GM12875 (cell line): Measurements from ENCODE around the gene RPSA.
"Not testable (repeated sequence)": the region's sequence is repeated elsewhere in the genome, so short reads cannot be mapped to it uniquely, and the experiment has no call there.

Source experiments
- H3K4me3 ChIP-seq: one replicate; pipeline ENCODE4 v1.5.1; 2011; ENCODE audit warnings: low read depth, low read length, control low read depth
- CTCF ChIP-seq: IDR thresholded peaks from 2 replicates; pipeline ENCODE4 v1.5.1; 2011; ENCODE audit warnings: low read depth, mild to moderate bottlenecking, control low read depth, inconsistent platforms, low read length, moderate library complexity, borderline replicate concordance; ENCODE audit not compliant: insufficient read depth

RPSA gene

GRCh38 chr3:39413691-39414420 lies 7.3 kb downstream of the RPSA start:
- H3K4me3 ChIP-seq: no peak overlapping the region
- TF ChIP-seq CTCF: no peak

- H3K4me3 ChIP-seq: no peak overlapping the region
- no peak for TF ChIP-seq CTCF
These were observed 7.9 kb downstream of the RPSA start for GRCh38 chr3:39414421-39414907.

GRCh38 chr3:39415302-39415701 lies 8.8 kb downstream of the RPSA start:
- H3K4me3 ChIP-seq: not testable (repeated sequence)

- TF ChIP-seq CTCF: no peak
- H3K4me3 ChIP-seq: no peak overlapping the region
These were observed 9.5 kb downstream of the RPSA start for GRCh38 chr3:39415983-39416382.

GRCh38 chr3:39416998-39417397 lies 10.5 kb downstream of the RPSA start:
- not testable (repeated sequence) for H3K4me3 ChIP-seq

GRCh38 chr3:39418556-39419225 lies 12.2 kb downstream of the RPSA start:
- not testable (repeated sequence) for H3K4me3 ChIP-seq

- no peak for TF ChIP-seq CTCF
These were observed 13.3 kb downstream of the RPSA start for GRCh38 chr3:39419742-39420315.

GRCh38 chr3:39420543-39420942 lies 14.0 kb downstream of the RPSA start:
- TF ChIP-seq CTCF: no peak

More at GRCh38 chr3:39419742-39420315, 13.3 kb downstream of the RPSA start:
- no peak overlapping the region for H3K4me3 ChIP-seq

More at GRCh38 chr3:39420543-39420942, 14.0 kb downstream of the RPSA start:
- H3K4me3 ChIP-seq: no peak overlapping the region
